Pons (tissue), 1 donor: ENCODE measurements around the gene BTAF1.

Experiments
- DNase-seq: peaks from one replicate; pipeline ENCODE4 v3.0.0-alpha.2; 2016; ENCODE audit warnings: low spot score

Gene BTAF1

GRCh38 chr10:91908337-91909116 is 15.0 kb upstream of the BTAF1 start:
- DNase-seq, result peak; percentile 65

- DNase-seq, result peak; percentile 54
These were observed 14.4 kb upstream of the BTAF1 start, which contains the start of gene FGFBP3 for GRCh38 chr10:91909117-91909677. FGFBP3 (minus strand) TSS chr10:91909486; CDS start chr10:91908969, 517 bp downstream.

- DNase-seq, result no peak
These were observed 13.1 kb upstream of the BTAF1 start for GRCh38 chr10:91910467-91910866.

- no peak for DNase-seq
These were observed 3.9 kb upstream of the BTAF1 start for GRCh38 chr10:91919651-91920050.

- DNase-seq, result peak; percentile 39
These were observed 847 bp downstream of the BTAF1 start for GRCh38 chr10:91924212-91925021.

GRCh38 chr10:91925022-91925320 is 1.4 kb downstream of the BTAF1 start:
- no peak for DNase-seq

- DNase-seq, result no peak
These were observed 7.4 kb downstream of the BTAF1 start for GRCh38 chr10:91930939-91931338.

GRCh38 chr10:91931526-91932190 is 8.1 kb downstream of the BTAF1 start:
- no peak for DNase-seq

GRCh38 chr10:91932737-91933136 is 9.2 kb downstream of the BTAF1 start:
- no peak for DNase-seq

GRCh38 chr10:91935886-91936285 is 12.3 kb downstream of the BTAF1 start:
- no peak for DNase-seq

GRCh38 chr10:91939653-91940052 is 16.1 kb downstream of the BTAF1 start:
- no peak for DNase-seq

GRCh38 chr10:91941426-91941825 is 17.9 kb downstream of the BTAF1 start:
- DNase-seq, result no peak

GRCh38 chr10:91944880-91945630 is 21.5 kb downstream of the BTAF1 start:
- no peak for DNase-seq

GRCh38 chr10:91953600-91954160 is 30.1 kb downstream of the BTAF1 start:
- DNase-seq, result no peak

GRCh38 chr10:91955114-91955513 is 31.5 kb downstream of the BTAF1 start:
- DNase-seq, result no peak

GRCh38 chr10:91957091-91957490 is 33.5 kb downstream of the BTAF1 start:
- no peak for DNase-seq

GRCh38 chr10:91969297-91969696 is 45.7 kb downstream of the BTAF1 start:
- DNase-seq, result no peak

GRCh38 chr10:91974960-91975359 is 51.4 kb downstream of the BTAF1 start:
- no peak for DNase-seq

GRCh38 chr10:91975438-91975837 is 51.9 kb downstream of the BTAF1 start:
- no peak for DNase-seq

- no peak for DNase-seq
These were observed 52.9 kb downstream of the BTAF1 start for GRCh38 chr10:91976317-91977051.

GRCh38 chr10:91977491-91977890 is 53.9 kb downstream of the BTAF1 start:
- no peak for DNase-seq
